ENCODE data around the gene REC114.

- TF ChIP-seq POLR2AphosphoS5 (IDR thresholded peaks at IDR 0.05; ENCODE audit: insufficient read depth in 1 of 2, low read depth in 1 of 2) = no peak
- TF ChIP-seq CTCF (IDR thresholded peaks at IDR 0.05) = no peak
- TF ChIP-seq POLR2A (IDR thresholded peaks at IDR 0.05) = no peak
These were observed 146.8 kb downstream of the REC114 start for GRCh38 chr15:73589766-73590165.
